ENCODE measurements around the gene P2RX3. TPM values are rescaled to one million over a fixed set of nuclear protein-coding genes. Genes with fewer than 3 reads are reported as not detected.

The P2RX3 gene
- total and polyA plus RNA-seq, 2 experiments from 2014 or later = not detected

DNA sequence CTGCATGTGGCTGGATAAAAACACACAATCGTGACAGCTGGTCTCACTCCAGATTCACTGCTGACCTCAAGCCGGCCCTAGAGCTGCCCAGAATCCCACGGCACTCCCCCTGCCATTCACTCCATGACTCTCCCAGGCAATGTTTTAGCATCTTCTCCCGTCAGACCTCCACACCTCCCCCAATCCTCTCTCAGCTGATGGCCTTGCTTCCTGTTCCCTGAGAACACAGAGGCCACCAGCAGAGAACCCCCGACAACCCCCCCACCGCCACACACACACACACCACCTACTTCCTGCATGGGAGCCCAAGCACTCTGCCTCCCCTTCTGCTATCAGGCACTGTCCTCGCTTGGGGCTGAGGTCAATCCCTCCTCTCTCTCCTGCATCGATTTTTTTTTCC, 22.7 kb upstream of the P2RX3 start:
- Histone ChIP-seq H3K27ac (peak overlapping the region; percentile 40), H3K4me2 (no peak overlapping the region), H3K9me3 (ENCODE audit: low read depth) (no peaks in the 10 kb centered on the region), H4K20me1 (ENCODE audit: insufficient read depth, poor library complexity, severe bottlenecking) (peaks cover 25% of the 10 kb centered on the region), H3K4me3 (no peak overlapping the region), H3K79me2 (peaks cover 52% of the 10 kb centered on the region), H3K27me3 (no peaks in the 10 kb centered on the region), H2AFZ (no peak overlapping the region), H3K9me2 (replicated peaks; ENCODE audit: insufficient read depth) (no peaks in the 10 kb centered on the region), H3K4me1 (ENCODE audit: insufficient read depth) (peaks cover 24% of the 10 kb centered on the region), H3K36me3 (replicated peaks; ENCODE audit: insufficient read depth, low read depth) (peaks cover 4% of the 10 kb centered on the region)
- TF ChIP-seq EZH2phosphoT487 (IDR thresholded peaks at IDR 0.05; ENCODE audit: low read depth, severe bottlenecking, unreplicated experiment) (no peak), EZH2 (IDR thresholded peaks at IDR 0.05; ENCODE audit: borderline replicate concordance) (no peak)
- TF ChIP-seq, protein P1, sequence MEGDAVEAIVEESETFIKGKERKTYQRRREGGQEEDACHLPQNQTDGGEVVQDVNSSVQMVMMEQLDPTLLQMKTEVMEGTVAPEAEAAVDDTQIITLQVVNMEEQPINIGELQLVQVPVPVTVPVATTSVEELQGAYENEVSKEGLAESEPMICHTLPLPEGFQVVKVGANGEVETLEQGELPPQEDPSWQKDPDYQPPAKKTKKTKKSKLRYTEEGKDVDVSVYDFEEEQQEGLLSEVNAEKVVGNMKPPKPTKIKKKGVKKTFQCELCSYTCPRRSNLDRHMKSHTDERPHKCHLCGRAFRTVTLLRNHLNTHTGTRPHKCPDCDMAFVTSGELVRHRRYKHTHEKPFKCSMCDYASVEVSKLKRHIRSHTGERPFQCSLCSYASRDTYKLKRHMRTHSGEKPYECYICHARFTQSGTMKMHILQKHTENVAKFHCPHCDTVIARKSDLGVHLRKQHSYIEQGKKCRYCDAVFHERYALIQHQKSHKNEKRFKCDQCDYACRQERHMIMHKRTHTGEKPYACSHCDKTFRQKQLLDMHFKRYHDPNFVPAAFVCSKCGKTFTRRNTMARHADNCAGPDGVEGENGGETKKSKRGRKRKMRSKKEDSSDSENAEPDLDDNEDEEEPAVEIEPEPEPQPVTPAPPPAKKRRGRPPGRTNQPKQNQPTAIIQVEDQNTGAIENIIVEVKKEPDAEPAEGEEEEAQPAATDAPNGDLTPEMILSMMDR (IDR thresholded peaks at IDR 0.05; ENCODE audit: poor library complexity) = no peak
- WGBS (ENCODE audit: low lambda C conversion rate, missing lambda C conversion rate) = 49% methylated on average over 7 of the region's 8 CpGs
- no peak for DNase-seq (ENCODE audit: low spot score)

DNA sequence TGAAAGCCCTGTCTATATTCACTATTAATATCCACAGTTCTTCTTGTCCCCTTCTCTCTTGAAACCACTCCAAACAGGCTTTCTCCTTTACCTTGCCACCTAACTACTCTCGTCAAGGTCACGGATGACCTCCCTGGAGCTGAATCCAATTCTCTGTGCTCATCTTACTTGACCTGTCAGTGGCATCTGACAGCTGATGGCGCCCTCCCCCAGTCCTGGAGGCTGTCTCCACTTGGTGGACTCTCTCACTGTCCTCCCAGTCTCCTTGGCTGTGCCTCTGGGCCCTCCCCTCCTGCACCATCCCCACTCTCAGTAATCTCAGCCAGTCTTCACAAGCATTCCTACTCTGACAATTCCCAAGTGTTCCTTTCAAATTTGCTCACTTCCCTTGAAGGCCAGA, 22.1 kb upstream of the P2RX3 start:
- Histone ChIP-seq H3K4me1 (ENCODE audit: insufficient read depth) (peaks cover 23% of the 10 kb centered on the region), H3K9me3 (ENCODE audit: low read depth) (no peaks in the 10 kb centered on the region), H3K27me3 (no peaks in the 10 kb centered on the region), H4K20me1 (ENCODE audit: insufficient read depth, poor library complexity, severe bottlenecking) (peaks cover 25% of the 10 kb centered on the region), H3K9me2 (replicated peaks; ENCODE audit: insufficient read depth) (no peaks in the 10 kb centered on the region), H2AFZ (no peak overlapping the region), H3K79me2 (peaks cover 52% of the 10 kb centered on the region), H3K4me3 (no peak overlapping the region), H3K27ac (peak overlapping the region; percentile 40), H3K36me3 (replicated peaks; ENCODE audit: insufficient read depth, low read depth) (peaks cover 4% of the 10 kb centered on the region), H3K4me2 (no peak overlapping the region)
- WGBS (ENCODE audit: low lambda C conversion rate, missing lambda C conversion rate) = 77% methylated on average over 3 of the region's 3 CpGs
- no peak for DNase-seq (ENCODE audit: low spot score)
- TF ChIP-seq EZH2 (IDR thresholded peaks at IDR 0.05; ENCODE audit: borderline replicate concordance) (no peak), EZH2phosphoT487 (IDR thresholded peaks at IDR 0.05; ENCODE audit: low read depth, severe bottlenecking, unreplicated experiment) (no peak)
- TF ChIP-seq, protein P1 (IDR thresholded peaks at IDR 0.05; ENCODE audit: poor library complexity) = no peak

DNA sequence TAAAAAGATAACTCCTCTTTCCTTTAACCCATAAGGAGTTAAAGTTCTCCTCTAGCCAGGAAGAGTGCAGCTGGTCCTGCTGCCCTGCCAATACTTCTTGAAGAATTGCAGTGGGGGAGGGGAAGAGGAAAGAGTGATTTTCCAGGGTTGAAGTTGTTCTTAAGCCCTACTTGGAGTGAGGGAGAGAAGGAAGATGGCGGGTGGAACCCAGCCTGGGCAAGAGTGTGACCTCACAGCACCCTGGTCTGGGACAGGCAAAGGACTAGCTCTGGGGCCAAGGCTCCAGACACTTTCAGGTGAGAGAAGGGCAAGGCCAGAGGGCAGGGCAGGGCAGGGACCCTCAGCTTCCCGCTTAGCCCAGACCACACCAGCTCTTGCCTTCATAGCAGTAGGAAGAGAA, 20.0 kb upstream of the P2RX3 start:
- no peak overlapping the region for H3K4me3 ChIP-seq
- no peaks in the 10 kb centered on the region for H3K9me2 ChIP-seq (replicated peaks; ENCODE audit: insufficient read depth)
- no peaks in the 10 kb centered on the region for H3K27me3 ChIP-seq
- H3K36me3 ChIP-seq (replicated peaks; ENCODE audit: insufficient read depth, low read depth) = peaks cover 4% of the 10 kb centered on the region
- H4K20me1 ChIP-seq (ENCODE audit: insufficient read depth, poor library complexity, severe bottlenecking) = peaks cover 29% of the 10 kb centered on the region
- TF ChIP-seq EZH2 (IDR thresholded peaks at IDR 0.05; ENCODE audit: borderline replicate concordance) (no peak), EZH2phosphoT487 (IDR thresholded peaks at IDR 0.05; ENCODE audit: low read depth, severe bottlenecking, unreplicated experiment) (no peak)
- TF ChIP-seq, protein P1 (IDR thresholded peaks at IDR 0.05; ENCODE audit: poor library complexity) = no peak
- no peak overlapping the region for H3K27ac ChIP-seq
- peaks cover 25% of the 10 kb centered on the region for H3K4me1 ChIP-seq (ENCODE audit: insufficient read depth)
- H3K9me3 ChIP-seq (ENCODE audit: low read depth) = no peaks in the 10 kb centered on the region
- whole genome bisulfite sequencing (ENCODE audit: low lambda C conversion rate, missing lambda C conversion rate) = 72% methylated on average over 2 of the region's 2 CpGs
- H3K79me2 ChIP-seq = peaks cover 66% of the 10 kb centered on the region
- peak overlapping the region; percentile 27 for H3K4me2 ChIP-seq
- no peak overlapping the region for H2AFZ ChIP-seq
- DNase-seq (ENCODE audit: low spot score) = no peak
